Smooth muscle cell (in vitro differentiated cells): Measurements from ENCODE around the gene HSPA2. TPM values are rescaled to one million over a fixed set of nuclear protein-coding genes. Genes with fewer than 3 reads are reported as not detected.
"Not testable (repeated sequence)": the region's sequence is repeated elsewhere in the genome, so short reads cannot be mapped to it uniquely, and the experiment has no call there.

Source experiments
- DNase-seq: peaks from one replicate; lab custom pipeline; 2025; ENCODE audit not compliant: unreplicated experiment; lab: John Stamatoyannopoulos, UW
- H2AFZ ChIP-seq: fragments of 200-600 bp; sonication (generic); 2 replicates; pipeline ENCODE4 v1.6.0; 2016; ENCODE audit warnings: antibody characterized with exemption, low read depth, mild to moderate bottlenecking
- H3F3A ChIP-seq: fragments of 200-600 bp; sonication (generic); 2 replicates; pipeline ENCODE4 v1.6.0; 2017; ENCODE audit warnings: antibody characterized with exemption, low read depth
- H3K27ac ChIP-seq: fragments of 200-600 bp; sonication (generic); 2 replicates; pipeline ENCODE4 v1.5.1; 2016; ENCODE audit warnings: low read depth, mild to moderate bottlenecking
- H3K27me3 ChIP-seq: fragments of 200-600 bp; sonication (generic); 2 replicates; pipeline ENCODE4 v1.6.1; 2016; ENCODE audit warnings: low read depth, mild to moderate bottlenecking
- H3K36me3 ChIP-seq: fragments of 200-600 bp; sonication (generic); 2 replicates; pipeline ENCODE4 v1.5.1; 2016; ENCODE audit warnings: low read depth
- H3K4me1 ChIP-seq: fragments of 200-600 bp; sonication (generic); 2 replicates; pipeline ENCODE4 v1.5.1; 2016; ENCODE audit warnings: low read depth
- H3K4me2 ChIP-seq: fragments of 200-600 bp; sonication (generic); 2 replicates; pipeline ENCODE4 v1.6.0; 2016; ENCODE audit warnings: mild to moderate bottlenecking
- H3K4me3 ChIP-seq: fragments of 200-600 bp; sonication (generic); 2 replicates; pipeline ENCODE4 v1.5.1; 2016; ENCODE audit warnings: mild to moderate bottlenecking
- H3K79me2 ChIP-seq: fragments of 200-600 bp; sonication (generic); 2 replicates; pipeline ENCODE4 v1.6.0; 2016; ENCODE audit warnings: low read depth, mild to moderate bottlenecking
- H3K9ac ChIP-seq: fragments of 200-600 bp; sonication (generic); 2 replicates; pipeline ENCODE4 v1.6.0; 2016; ENCODE audit warnings: low read depth
- H3K9me3 ChIP-seq: fragments of 200-600 bp; sonication (generic); replicated peaks from 2 replicates; pipeline ENCODE4 v1.5.1; 2016; ENCODE audit warnings: low read depth
- H4K20me1 ChIP-seq: fragments of 200-600 bp; sonication (generic); 2 replicates; pipeline ENCODE4 v1.6.0; 2016; ENCODE audit warnings: low read depth
- CTCF ChIP-seq: fragments of 200-600 bp; sonication (generic); IDR thresholded peaks from 2 replicates; pipeline ENCODE4 v1.5.1; 2017; ENCODE audit warnings: borderline replicate concordance, mild to moderate bottlenecking, antibody characterized with exemption; ENCODE audit not compliant: insufficient read depth, poor library complexity, severe bottlenecking
- WGBS: methylation state at CpG from one replicate; pipeline ENCODE4 v1.1.7; 2016; ENCODE audit warnings: low lambda C conversion rate; 5-methylcytosine and 5-hydroxymethylcytosine counted together
- polyA plus RNA-seq: library from polyadenylated mRNA; unstranded; fragments of >200 nt; fragmentation: Nextera tagmentation; extraction: Ambion mirVana; gene quantifications from 2 replicates; pipeline ENCODE4 v1.2.1, GENCODE V29; 2016
- total RNA-seq: library from RNA; depleted of rRNA; stranded (reverse); fragments of >200 nt; gene quantifications from 2 replicates; pipeline ENCODE4 v1.2.3, GENCODE V29; 2014

The HSPA2 gene
- total and polyA plus RNA-seq, 2 experiments from 2014 or later: 3.4 to 5.2 TPM

DNA sequence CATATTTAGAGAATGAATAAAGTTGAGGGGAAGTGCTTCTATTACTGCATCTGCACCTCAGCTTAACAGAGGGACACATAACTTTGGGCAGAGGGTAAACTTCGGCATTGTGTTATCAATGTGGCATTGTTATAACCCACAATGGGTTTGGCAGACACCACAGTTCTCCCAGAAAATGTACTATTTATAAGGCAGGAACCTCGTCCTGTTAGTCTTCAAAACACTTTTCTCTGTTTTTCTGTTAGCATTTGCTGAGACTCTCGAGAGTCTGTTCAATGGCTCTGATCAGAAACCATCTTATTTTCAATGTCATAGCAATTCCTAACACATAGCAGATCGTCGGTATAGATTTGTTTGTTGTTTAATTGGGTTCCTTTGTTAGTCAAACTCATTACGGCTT lies 23.2 kb downstream of the HSPA2 start:
- no peak overlapping the region for H3K9ac ChIP-seq

GRCh38 chr14:64566651-64567122 lies 26.1 kb downstream of the HSPA2 start:
- DNase-seq: no peak
- Histone ChIP-seq H3K36me3 (no peaks in the 10 kb centered on the region), H3K9ac (no peak overlapping the region), H3K27me3 (no peaks in the 10 kb centered on the region), H3K9me3 (no peaks in the 10 kb centered on the region), H3F3A (no peaks in the 10 kb centered on the region), H3K4me2 (no peak overlapping the region), H2AFZ (peak overlapping the region; percentile 89), H3K27ac (peak overlapping the region; percentile 17), H3K4me3 (no peak overlapping the region), H4K20me1 (no peaks in the 10 kb centered on the region), H3K79me2 (no peaks in the 10 kb centered on the region), H3K4me1 (peaks cover 8% of the 10 kb centered on the region)
- WGBS: 89% methylated on average over 5 of the region's 5 CpGs
- TF ChIP-seq CTCF: no peak

More for the DNA sequence above, 23.2 kb downstream of the HSPA2 start:
- Histone ChIP-seq H3K27ac (no peak overlapping the region), H3K36me3 (no peaks in the 10 kb centered on the region), H3K27me3 (no peaks in the 10 kb centered on the region), H3K9me3 (no peaks in the 10 kb centered on the region), H3K79me2 (no peaks in the 10 kb centered on the region), H3K4me1 (peaks cover 3% of the 10 kb centered on the region), H3K4me3 (no peak overlapping the region), H3K4me2 (no peak overlapping the region), H4K20me1 (no peaks in the 10 kb centered on the region), H2AFZ (no peak overlapping the region), H3F3A (no peaks in the 10 kb centered on the region)
- no peak for DNase-seq
- WGBS: 90% methylated on average over 6 of the region's 6 CpGs
- no peak for TF ChIP-seq CTCF

DNA sequence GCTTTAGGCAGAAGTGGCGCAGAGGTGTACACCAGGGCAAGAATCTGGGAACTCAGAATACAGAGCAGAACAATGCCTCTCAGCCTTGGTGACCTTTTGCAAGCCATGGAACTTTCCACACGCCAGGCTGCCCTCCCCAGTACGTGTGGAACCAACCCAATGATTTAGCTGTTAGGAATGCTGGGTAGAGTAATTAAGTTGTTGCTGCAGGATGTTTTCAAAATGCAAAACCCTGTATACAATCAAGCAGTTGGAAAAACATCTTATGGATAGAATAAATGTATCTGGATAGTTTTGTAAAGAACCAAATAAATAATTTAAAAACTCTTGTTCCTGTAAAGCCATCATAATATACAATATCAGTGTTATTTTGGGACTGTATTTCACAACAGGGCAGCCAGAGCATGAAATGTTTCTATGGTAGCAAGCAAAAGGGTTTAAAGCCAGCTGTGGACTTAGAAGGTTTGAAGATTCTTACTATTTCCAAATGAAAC lies 28.6 kb downstream of the HSPA2 start:
- H3K27ac ChIP-seq: peak overlapping the region; percentile 73
- peaks cover 8% of the 10 kb centered on the region for H3K4me1 ChIP-seq
- H3K9me3 ChIP-seq: no peaks in the 10 kb centered on the region
- no peaks in the 10 kb centered on the region for H4K20me1 ChIP-seq
- peak; percentile 3 for DNase-seq
- peak overlapping the region; percentile 57 for H3K4me2 ChIP-seq
- peak overlapping the region; percentile 26 for H3K9ac ChIP-seq
- H2AFZ ChIP-seq: peak overlapping the region; percentile 16
- 23% methylated on average over 3 of the region's 3 CpGs for WGBS
- no peak for TF ChIP-seq CTCF
- no peaks in the 10 kb centered on the region for H3K79me2 ChIP-seq
- no peaks in the 10 kb centered on the region for H3K36me3 ChIP-seq
- H3K27me3 ChIP-seq: no peaks in the 10 kb centered on the region
- no peaks in the 10 kb centered on the region for H3F3A ChIP-seq
- H3K4me3 ChIP-seq: no peak overlapping the region

DNA sequence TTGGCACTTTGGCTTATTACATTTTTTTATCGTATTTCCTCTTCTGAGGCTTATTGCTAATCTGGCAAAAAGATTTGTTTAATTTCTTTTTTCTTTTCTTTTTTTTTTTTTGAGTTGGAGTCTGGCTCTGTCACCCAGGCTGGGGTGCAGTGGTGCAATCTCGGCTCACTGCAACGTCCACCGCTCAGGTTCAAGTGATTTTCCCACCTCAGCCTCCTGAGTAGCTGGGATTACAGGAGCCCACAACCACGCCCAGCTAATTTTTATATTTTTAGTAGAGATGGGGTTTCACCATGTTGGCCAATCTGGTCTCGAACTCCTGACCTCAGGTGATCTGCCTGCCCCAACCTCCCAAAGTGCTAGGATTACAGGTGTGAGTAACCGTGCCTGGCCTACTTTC lies 29.1 kb downstream of the HSPA2 start:
- H3K9ac ChIP-seq: peak overlapping the region; percentile 7
- peak overlapping the region; percentile 73 for H3K27ac ChIP-seq
- not testable (repeated sequence) for H3K9me3 ChIP-seq, H3K27me3 ChIP-seq, H3K4me3 ChIP-seq, DNase-seq, H3K79me2 ChIP-seq, H2AFZ ChIP-seq, H3F3A ChIP-seq, H3K4me1 ChIP-seq, H4K20me1 ChIP-seq, H3K36me3 ChIP-seq
- 70% methylated on average over 7 of the region's 7 CpGs for WGBS
- peak overlapping the region; percentile 57 for H3K4me2 ChIP-seq
